HG03139 (cell line): ENCODE results near the gene SULT6B1.
A peak's percentile ranks its signal among the peaks of the same experiment; 100 is the strongest.
"Not testable (repeated sequence)": the region's sequence is repeated elsewhere in the genome, so short reads cannot be mapped to it uniquely, and the experiment has no call there.

Source experiments
- ATAC-seq: cut with Tn5 transposase; IDR thresholded peaks from one replicate; pipeline ENCODE4 v1.9.1; 2021; ENCODE audit not compliant: unreplicated experiment

SULT6B1 gene

GRCh38 chr2:37196320-37197195 lies 8.1 kb upstream of the SULT6B1 start, which contains the start of gene CEBPZOS:
Gene CEBPZOS (plus strand): TSS chr2:37196496. CDS start chr2:37199705, 3,209 bp downstream.
- peak; percentile 71 for ATAC-seq

- ATAC-seq = not testable (repeated sequence)
Measured at GRCh38 chr2:37195862-37196319, 7.4 kb upstream of the SULT6B1 start.

- ATAC-seq = no peak
Measured at GRCh38 chr2:37192551-37192950, 4.1 kb upstream of the SULT6B1 start.

GRCh38 chr2:37191747-37192146 lies 3.3 kb upstream of the SULT6B1 start:
- ATAC-seq = no peak

GRCh38 chr2:37191253-37191652 lies 2.8 kb upstream of the SULT6B1 start:
- no peak for ATAC-seq

- no peak for ATAC-seq
Measured at GRCh38 chr2:37190290-37190689, 1.8 kb upstream of the SULT6B1 start.

GRCh38 chr2:37189452-37190153 lies 1.1 kb upstream of the SULT6B1 start:
- no peak for ATAC-seq

- no peak for ATAC-seq
Measured at GRCh38 chr2:37181726-37182684, 6.5 kb downstream of the SULT6B1 start.

GRCh38 chr2:37180640-37181039 lies 7.8 kb downstream of the SULT6B1 start:
- ATAC-seq = no peak

- no peak for ATAC-seq
Measured at GRCh38 chr2:37180006-37180639, 8.3 kb downstream of the SULT6B1 start.

- no peak for ATAC-seq
Measured at GRCh38 chr2:37173741-37174140, 14.7 kb downstream of the SULT6B1 start.

- no peak for ATAC-seq
Measured at GRCh38 chr2:37171624-37171950, 16.9 kb downstream of the SULT6B1 start.

GRCh38 chr2:37168217-37168981 lies 20.1 kb downstream of the SULT6B1 start:
- ATAC-seq = no peak

GRCh38 chr2:37167636-37168180 lies 20.8 kb downstream of the SULT6B1 start:
- ATAC-seq = no peak

- no peak for ATAC-seq
Measured at GRCh38 chr2:37164757-37165156, 23.7 kb downstream of the SULT6B1 start.

GRCh38 chr2:37156857-37157714 lies 31.4 kb downstream of the SULT6B1 start, which contains the start of gene EIF2AK2:
Gene EIF2AK2 (minus strand): TSS chr2:37156980. CDS start chr2:37147806, 9,174 bp downstream.
- ATAC-seq = peak; percentile 87

- ATAC-seq = no peak
Measured at GRCh38 chr2:37156071-37156856, 32.2 kb downstream of the SULT6B1 start.

- no peak for ATAC-seq
Measured at GRCh38 chr2:37154785-37155184, 33.7 kb downstream of the SULT6B1 start.
